Astrocyte of the cerebellum (primary cell): ENCODE data around the gene PIK3R1.

Experiments
- DNase-seq: peaks from one replicate; pipeline ENCODE4 v3.0.0-alpha.2; 2011; ENCODE audit warnings: low read depth
- H3K4me3 ChIP-seq: 2 replicates; pipeline ENCODE4 v1.5.1; 2011; ENCODE audit warnings: mild to moderate bottlenecking, low read depth, low read length, moderate library complexity
- CTCF ChIP-seq: IDR thresholded peaks from 2 replicates; pipeline ENCODE4 v1.5.1; 2012; ENCODE audit warnings: low read length, low read depth, moderate library complexity, mild to moderate bottlenecking; ENCODE audit errors: missing control alignments
- in situ Hi-C: cut with HindIII; loops from 2 replicates; pipeline ENCODE4 v1.10.0; 2017; ENCODE audit warnings: low sequenced_read_pairs

Gene PIK3R1

GRCh38 chr5:68214482-68215207 lies 911 bp upstream of the PIK3R1 start:
- TF ChIP-seq CTCF = no peak
- H3K4me3 ChIP-seq = peak overlapping the region; percentile 95
- in situ Hi-C loops = no loop called here
- no peak for DNase-seq

GRCh38 chr5:68215898-68216244 lies 315 bp downstream of the PIK3R1 start:
- no peak for TF ChIP-seq CTCF
- no peak for DNase-seq
- in situ Hi-C loops = no loop called here

GRCh38 chr5:68216245-68217046 lies 890 bp downstream of the PIK3R1 start:
- H3K4me3 ChIP-seq = peak overlapping the region; percentile 95
- TF ChIP-seq CTCF = no peak
- DNase-seq = no peak
- in situ Hi-C loops = no loop called here

More at GRCh38 chr5:68215898-68216244, 315 bp downstream of the PIK3R1 start:
- peak overlapping the region; percentile 95 for H3K4me3 ChIP-seq

- in situ Hi-C loops = no loop called here
- TF ChIP-seq CTCF = no peak
- no peak for DNase-seq
- H3K4me3 ChIP-seq = peak overlapping the region; percentile 95
Measured at GRCh38 chr5:68217047-68217355, 1.4 kb downstream of the PIK3R1 start.

GRCh38 chr5:68217528-68217927 lies 2.0 kb downstream of the PIK3R1 start:
- DNase-seq = no peak
- in situ Hi-C loops = no loop called here
- H3K4me3 ChIP-seq = peak overlapping the region; percentile 95
- no peak for TF ChIP-seq CTCF

- in situ Hi-C loops = no loop called here
- no peak for DNase-seq
- H3K4me3 ChIP-seq = peak overlapping the region; percentile 24
- TF ChIP-seq CTCF = no peak
Measured at GRCh38 chr5:68219161-68219816, 3.7 kb downstream of the PIK3R1 start.
